GM21528 (cell line): ENCODE measurements around the gene RETREG1.
A peak's percentile ranks its signal among the peaks of the same experiment; 100 is the strongest.
"Not testable (repeated sequence)": the region's sequence is repeated elsewhere in the genome, so short reads cannot be mapped to it uniquely, and the experiment has no call there.

ENCODE experiments used
- ATAC-seq: cut with Tn5 transposase; IDR thresholded peaks from one replicate; pipeline ENCODE4 v1.9.1; 2021; ENCODE audit warnings: mild to moderate bottlenecking, moderate library complexity; ENCODE audit not compliant: unreplicated experiment, low FRiP score

Gene RETREG1

DNA sequence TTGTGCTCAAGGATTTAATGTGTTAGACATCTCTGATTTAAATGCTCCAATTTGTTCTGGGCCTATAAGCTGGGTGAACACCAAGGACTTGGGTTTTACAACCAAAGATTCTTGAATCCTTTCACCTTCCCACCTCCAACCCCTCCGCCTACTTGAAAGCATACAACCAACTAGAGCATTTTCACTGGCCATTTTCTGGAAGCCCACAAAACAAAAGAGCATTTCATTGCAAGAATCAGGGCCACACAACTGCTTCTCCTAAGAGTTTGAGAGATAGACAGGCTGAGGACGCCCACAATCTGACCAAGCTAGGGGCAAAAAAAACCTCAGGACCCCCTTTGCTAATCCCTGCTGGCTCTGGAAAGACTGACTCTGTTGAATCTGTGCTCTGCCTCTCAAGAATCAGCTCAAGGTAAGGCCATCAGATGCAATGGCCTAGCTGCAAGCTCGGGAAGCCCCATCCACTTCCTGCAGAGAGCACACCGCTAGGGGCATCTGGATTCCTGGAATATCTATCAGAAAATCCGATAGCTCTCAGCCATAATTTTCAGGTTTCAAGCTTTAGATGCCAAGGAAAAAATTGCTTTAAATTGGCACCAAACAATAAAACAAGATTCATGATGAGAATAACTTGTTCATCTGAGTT lies 57.7 kb downstream of the RETREG1 start:
- ATAC-seq = no peak

DNA sequence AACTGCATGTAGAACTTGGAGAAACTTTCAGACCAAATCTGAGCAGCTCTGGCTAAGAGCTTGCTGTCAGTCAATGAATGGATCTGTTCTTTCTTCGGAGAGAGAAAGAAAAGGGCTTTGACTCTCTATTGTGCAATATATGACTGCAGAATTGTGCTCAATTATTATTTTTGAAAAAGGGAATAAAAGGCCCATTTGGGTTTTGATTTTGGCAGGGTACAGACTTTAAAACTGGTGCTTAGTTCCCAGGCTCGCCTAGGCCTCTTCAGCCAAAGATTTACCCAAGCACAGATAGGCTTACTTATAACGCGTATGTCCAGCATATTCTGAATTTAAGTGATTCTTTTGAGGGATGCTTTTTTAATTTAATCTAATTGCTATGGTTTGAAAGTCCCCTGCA lies 59.3 kb downstream of the RETREG1 start:
- ATAC-seq = no peak

DNA sequence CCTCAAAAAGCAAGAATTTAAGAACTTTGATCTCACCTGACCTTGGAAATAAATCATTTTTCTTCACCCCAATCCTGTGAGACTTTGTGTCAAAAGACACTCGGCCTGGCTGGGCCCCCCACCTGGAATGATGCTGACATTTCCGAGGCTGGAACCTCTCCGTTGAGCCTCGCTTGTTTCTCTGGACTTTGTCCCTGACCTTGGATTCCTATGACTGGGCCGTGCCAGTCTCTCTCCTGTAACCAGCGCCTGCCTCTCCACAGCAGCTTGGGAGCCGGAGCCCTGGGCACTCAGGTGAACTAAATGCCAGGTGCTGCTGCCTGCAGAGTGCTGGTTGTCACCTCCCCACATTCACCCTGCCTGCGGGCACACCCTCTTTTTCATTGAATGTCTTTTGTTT lies 62.7 kb downstream of the RETREG1 start:
- ATAC-seq = no peak

DNA sequence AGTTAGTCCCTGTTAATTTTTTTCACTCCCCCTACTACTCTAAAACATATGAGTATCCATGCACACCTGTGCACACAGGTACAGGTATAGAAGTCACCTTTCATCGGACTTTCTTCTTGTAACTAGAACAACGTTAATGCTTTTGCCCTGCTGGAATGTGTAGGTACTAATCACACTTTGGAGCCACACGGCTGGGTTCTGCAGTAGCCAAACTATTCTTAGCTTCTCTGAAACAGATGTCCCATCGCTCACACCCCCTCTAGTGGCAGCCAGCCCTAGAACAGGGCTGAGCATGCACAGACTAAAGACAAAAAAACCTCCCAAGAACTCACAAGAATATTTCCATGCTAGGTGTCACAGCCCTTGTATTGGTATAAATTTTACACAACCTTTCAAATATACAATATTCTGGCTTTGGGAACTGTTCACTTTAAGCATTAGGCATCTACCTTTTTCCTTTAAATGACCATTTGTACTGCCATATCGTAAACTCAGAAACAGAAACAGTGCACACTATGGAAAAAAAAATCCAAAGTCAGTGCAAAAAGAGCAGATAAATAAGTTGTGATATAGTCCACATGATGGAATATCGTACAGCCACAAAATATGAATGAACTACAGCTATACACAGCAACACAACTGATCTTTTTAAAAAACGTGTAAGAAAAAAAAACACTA lies 64.0 kb downstream of the RETREG1 start:
- peak; percentile 84 for ATAC-seq

DNA sequence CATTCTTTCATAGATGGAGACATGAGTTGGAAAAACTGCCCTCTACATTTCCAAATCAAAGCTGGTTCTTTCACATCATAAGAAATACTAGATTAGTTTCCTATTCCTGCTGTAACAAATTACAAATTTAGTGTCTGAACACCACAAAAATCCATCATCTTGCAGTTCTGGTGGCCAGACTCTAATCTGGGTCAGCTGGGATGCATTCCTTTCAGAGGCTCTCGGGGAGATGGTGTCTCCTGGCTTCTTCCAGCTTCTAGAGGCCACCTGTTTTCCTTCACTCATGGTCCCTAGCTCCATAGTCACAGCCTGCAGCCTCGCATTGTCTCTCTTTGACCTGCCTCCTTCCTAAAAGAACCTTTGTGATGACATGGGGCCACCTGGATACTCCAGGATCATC lies 65.2 kb downstream of the RETREG1 start:
- no peak for ATAC-seq

DNA sequence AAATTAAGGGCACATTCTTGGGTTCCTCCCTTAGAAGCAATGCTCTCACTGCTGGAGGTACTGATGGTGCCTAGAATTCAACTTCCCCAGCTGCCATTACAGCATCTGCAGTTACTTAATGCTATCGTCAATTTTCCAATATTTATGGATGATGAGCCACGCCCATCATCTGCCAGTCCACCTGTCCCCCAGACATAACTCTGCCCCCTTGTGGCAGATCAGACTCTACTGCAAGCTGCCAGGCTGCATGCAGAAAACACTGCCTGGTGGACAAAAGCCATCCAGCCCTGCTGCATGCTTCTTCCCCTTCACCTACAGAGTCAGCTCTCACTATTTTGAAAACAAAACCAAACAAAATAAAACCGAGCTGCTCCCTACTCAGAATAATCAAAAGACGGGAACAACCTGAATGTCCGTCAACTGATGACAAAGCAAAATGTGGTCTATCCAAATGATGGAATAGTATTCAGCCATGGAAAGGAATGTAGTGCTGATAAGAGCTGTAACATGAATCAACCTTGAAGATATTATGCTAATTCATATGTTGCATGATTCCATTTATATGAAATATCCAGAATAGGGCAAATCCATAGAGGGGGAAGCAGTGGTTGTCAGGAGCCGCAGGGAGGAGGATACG lies 66.4 kb downstream of the RETREG1 start:
- no peak for ATAC-seq

DNA sequence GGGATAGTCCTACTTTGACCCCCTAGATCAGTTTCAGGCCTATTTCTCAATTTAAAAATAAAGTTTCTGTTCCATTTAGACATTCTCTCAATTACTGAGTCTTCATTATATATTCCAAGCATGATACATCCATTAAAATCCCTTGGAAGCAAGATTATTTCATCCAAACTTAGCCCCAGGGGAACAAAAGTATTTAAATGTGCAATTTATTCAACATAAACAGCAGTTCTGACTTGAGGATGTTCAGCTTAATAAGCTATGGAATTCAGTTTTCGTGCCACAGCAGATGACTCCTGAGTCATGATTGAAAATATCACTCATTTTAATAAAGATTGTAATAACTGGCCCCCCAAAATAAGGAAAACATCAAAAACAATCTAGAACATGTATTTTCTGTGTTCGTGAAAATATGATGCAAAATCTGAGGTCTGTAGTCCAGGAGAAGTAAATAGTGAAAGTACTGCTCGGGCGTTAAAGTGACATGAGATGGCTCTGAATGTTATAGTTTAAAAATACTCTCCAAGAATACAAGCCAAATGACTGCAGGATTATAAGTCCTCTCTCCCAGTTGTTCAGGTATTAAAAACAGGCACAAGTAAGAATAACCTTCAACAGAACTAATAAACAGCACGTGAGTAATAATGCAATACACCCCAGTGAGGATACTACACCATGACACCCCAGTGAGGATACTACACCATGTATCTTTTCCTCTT lies 67.1 kb downstream of the RETREG1 start:
- ATAC-seq = no peak

DNA sequence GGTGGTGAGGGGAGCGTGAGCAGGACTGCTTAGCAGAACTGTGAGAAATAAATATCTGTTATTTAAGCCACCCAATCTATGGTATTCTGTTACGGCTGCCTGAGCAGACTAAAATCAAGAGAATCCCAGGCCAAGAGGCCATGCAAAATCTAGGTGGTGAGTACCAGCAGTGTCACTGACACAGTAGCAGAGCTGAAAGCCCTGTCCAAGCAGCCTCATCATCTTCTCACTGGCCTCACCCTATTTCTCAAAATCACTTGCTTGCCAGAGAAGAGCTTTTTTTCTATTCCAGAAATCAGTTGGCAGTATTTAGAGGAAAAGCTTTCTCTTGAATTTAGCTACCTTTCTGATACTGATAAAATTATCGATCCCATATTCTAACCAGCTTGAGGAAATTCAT lies 68.0 kb downstream of the RETREG1 start:
- ATAC-seq = no peak

DNA sequence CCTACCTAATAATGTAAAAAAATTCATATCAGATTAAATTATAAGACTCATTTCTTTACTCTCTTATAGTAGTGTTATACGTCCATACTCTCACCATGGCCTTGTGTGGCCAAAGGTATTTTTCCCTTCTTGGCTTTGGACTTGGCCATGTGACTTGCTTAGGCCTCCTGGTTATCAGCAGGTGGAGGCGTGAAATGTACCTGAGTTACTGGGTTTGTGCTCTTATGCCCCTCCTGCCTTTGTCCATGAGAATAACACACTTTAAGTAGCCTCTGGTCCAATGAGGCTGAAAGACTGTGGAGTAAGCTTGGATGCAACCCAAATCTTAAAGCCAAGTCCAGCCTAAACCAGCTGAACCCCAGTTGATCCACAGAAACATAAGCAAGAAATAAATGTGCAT lies 68.7 kb downstream of the RETREG1 start:
- ATAC-seq = no peak

DNA sequence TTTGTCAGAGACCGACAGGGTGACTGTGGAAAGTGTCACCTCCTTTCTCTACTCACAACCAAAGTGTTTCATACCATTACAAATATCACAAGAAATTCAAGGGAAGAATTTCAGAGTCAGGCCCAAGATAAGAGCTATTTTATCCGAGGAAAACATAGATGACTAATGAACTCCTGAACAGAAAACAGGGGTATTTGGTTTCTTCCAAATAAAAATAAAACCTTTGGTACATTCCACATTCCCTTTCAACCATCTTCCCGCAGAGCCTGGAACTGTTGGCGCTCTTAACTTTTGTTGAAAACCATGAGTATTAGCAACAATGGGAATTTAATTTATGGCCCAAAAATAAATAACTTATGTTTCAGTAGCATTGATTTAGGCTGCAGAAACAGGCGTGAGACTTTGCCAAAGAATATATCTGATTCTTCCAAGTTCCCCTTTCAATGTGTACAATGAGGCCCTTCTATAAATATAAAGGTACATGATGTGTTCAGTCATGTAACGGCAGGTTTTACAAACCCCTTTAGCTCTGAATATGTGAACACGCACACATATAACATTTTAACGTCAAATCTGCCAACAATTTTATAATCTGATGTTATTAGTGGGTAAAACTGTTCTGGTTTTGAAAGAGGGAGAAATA lies 69.5 kb downstream of the RETREG1 start:
- no peak for ATAC-seq

DNA sequence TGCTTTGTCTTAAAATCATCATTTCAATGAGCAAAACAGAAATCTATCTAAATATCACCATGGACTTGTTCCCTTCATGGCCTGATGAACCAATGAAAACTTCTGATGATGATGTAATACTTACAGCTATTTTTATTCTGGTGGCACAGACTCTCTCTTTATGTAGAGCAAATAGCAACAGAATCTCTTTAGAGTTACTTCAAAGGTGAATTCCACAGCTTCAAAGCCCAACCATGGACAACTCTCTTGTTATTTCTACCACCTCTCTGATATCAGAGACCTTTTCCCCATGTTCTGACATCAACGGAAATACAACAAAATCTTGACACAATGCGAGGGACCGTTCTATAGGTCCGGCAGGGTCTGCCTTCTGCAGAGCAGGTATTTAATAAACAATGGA lies 70.1 kb downstream of the RETREG1 start:
- no peak for ATAC-seq

DNA sequence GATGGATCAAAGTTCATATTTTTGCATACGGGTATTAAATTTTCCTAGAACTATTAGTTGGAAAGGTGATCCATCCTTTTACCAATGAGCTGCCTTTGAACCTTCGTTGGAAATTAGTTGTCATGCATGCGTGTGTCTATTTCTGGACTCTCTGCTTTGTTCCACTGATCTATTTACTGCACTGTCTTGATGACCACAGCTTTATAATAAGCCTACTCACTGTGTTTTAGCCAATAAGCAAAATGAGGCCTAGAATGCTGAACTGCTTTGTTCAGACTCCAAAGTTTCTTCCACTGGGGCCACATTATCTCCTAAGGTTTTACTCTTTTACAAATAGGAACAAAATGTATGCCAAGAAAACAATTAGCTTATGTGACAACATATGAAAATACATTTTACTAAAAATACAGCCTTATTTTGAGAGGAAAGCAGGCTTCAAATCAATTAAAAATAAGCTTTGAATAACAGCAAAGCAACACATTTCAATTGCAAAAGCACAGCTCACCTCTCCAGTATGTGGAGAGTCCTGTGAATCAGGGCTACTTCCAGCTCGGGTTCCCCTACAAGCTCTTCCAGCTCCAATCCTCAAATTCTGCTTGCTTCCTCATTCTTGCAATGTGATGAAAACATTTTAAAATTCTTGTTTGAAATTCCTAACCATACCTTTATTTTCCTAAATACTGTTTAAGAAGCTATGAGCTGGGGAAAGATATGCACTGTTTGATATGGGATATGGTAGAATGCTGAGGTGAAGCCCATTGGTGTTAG lies 72.0 kb downstream of the RETREG1 start:
- no peak for ATAC-seq

DNA sequence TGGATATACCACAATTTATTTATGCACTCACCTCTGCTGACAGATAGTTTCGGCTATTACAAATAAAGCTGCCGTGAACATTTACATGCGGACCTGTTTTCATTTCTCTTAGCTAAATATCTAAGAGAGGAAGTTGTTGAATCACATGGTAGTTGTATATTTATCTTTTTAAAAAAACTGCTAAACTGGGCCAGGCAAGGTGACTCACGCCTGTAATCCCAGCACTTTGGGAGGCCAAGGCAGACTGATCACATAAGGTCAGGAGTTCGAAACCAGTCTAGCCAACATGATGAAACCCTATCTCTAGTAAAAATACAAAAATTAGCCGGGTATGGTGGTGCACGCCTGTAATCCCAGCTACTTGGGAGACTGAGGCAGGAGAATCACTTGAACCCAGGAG lies 73.6 kb downstream of the RETREG1 start:
- not testable (repeated sequence) for ATAC-seq

DNA sequence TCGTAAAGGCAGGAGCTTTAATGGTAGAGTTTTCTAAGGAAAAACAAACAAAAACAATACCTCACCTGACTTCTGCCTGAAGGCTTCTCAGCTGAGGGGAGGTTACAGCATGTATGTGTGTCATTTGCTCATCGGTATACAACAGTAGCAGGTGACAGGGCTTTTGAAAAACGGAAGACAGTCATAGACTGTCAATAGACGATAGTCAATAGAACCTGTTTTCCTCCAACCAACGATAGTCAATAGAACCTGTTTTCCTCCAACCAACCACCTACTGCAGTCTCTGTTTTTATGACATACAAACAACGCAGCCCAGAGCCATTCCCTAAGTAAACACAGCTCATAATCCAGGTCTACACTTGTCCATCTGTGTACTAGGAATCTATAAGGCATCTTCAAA lies 74.6 kb downstream of the RETREG1 start:
- ATAC-seq = no peak

DNA sequence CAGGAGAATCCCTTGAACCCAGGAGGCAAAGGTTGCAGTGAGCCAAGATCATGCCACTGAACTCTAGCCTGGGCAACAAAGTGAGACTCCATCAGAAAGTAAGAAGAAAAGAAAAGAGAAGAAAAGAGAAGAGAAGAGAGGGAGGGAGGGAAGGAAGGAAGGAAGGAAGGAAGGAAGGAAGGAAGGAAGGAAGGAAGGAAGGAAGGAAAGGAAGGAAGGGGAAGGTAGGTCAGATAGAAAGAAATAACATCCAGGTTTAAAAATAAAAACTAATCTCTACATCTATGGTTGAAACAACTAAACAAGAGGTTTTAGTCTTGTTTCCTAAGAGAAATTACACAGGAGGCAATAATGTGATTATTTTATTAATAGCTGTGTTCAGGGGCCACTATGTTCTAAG lies 75.2 kb downstream of the RETREG1 start:
- ATAC-seq = not testable (repeated sequence)

DNA sequence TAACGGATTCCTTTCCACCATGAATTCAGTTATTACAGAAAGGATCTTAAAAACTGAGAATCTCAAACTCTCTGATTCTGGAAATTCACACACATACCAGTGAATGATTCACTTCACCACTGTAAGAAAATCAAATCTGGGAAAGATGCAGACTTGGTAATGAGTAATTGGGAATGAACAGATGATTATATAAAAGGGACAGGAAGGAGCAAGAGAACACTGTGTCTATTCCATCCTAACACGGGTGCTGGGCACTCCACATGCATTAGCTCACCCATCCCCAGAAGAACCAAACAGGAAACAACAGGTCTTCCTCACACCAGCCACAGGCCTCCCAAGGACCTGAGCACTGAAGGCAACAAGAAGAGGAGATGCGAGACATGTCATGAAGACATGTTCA lies 76.4 kb downstream of the RETREG1 start:
- ATAC-seq = no peak

DNA sequence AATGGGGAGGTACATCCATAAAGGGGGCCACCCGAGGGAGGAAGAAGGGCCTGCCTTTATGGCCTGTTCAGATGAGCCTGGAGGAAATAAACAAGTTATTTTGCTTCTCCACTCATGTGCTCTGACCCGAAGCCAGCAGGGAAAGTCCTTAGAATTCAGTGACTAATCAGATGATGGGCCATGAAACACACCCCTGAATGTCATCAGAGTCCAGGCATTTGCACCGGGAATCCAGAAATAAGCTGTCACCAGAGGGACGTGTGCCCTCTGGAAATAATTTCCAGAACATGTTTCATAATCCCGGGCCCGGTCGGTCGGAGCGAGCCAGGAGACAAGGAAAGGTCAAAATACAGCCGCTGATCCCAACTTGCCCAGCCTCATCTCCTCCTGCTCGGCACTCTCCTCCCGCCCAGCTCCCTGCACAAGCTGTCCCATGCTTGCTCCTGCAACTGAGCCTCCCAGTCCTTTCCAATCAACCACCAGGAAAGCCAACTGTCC lies 77.6 kb downstream of the RETREG1 start:
- no peak for ATAC-seq

DNA sequence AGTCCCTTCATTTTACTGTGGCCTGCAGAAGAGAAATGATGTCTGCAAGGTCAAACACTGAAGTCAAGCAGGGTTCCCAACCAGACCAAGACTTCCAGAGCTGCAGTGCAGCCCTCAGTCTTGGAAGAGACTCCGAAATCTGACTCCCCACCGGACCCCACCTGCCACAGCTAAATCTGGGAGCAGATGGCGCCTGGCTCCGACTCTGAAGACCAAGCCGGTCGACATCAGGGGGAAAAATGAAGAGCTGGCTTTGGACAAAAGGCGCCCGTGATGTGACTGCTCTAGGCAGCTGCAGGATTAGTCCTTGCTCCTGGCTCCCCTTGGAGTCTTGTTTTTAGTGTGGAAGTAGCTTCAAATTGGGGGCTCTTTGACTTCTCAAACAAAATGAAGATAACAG lies 78.8 kb downstream of the RETREG1 start:
- ATAC-seq = no peak

DNA sequence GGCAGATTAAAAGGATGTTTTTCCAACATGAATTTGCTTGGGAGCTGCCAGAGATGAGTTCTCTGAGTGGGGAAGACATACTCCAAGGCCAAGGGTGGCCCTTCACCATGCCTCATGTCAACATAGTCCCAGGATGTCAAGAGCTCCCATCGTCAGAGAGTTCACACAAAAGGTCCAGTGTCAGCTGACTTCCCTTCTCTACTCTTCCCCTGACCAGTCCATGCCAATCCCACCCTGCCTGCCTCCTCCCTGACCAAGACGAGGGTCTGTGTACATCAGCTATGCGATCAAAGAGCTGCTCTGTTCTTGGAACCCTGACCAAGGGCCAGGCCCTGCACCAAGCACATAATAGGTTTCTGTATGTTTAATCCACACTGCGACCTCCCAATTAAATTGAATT lies 80.0 kb downstream of the RETREG1 start:
- ATAC-seq = no peak

DNA sequence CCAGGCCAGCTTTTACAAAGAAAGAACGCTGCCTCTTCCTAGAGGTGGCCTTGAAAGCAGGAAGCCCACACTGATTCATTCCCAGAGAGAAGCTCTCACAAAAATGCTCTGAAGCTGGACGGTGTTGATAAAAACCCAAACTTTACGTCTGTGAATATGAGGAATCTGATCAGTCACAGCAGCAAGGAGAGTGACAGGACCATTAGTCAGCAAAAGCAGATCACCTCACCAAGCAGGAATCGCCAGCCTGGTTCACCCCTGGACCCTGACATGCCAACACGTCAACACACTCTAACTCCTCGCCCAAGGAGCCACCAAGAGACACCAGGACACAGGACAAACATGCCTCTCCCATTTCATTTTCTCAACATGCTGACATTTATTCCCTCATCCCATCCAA lies 80.6 kb downstream of the RETREG1 start:
- ATAC-seq = no peak
